K562 (cell line): ENCODE measurements around the gene CCDC71L. TPM values are rescaled to one million over a fixed set of nuclear protein-coding genes. Genes with fewer than 3 reads are reported as not detected.

ENCODE experiments used
- ATAC-seq: fragments of 200-7000 bp; cut with Tn5 transposase; 3 replicates; pipeline ENCODE4 v1.9.1; 2020; ENCODE audit warnings: moderate library complexity
- BruUV-seq: library from RNA; stranded (reverse); fragments of 400-500 nt; replicated peaks from 2 replicates; lab custom pipeline; 2021; lab: Mats Ljungman, UMichigan
- CTCF ChIA-PET: fragments of 300-600 bp; formaldehyde crosslinking; extraction: SDS; loops from one replicate; lab custom pipeline; 2021; ENCODE audit warnings: low intra/inter-chr PET ratio; lab: Yijun Ruan, JAX
- POLR2A ChIA-PET: fragments of 300-600, 350-650 bp; sonication (Branson Sonifier 250); formaldehyde crosslinking; extraction: SDS; loops from one replicate; lab custom pipeline; 2021; ENCODE audit warnings: antibody characterized with exemption, inconsistent platforms; lab: Yijun Ruan, JAX
- DNase-seq, 4 experiments: peaks; one replicate each; pipeline versions ENCODE4 v3.0.0 to v3.0.0-alpha.2; 2011 to 2018; ENCODE audit warnings: low spot score in 3 of 4, mixed read lengths in 3 of 4; ENCODE audit errors: extremely low read depth in 1 of 4
- FAIRE-seq: peaks from 2 replicates; lab custom pipeline; 2011; peaks lifted over from hg19 to GRCh38; lab: Jason Lieb, UNC
- H2AFZ ChIP-seq: 2 replicates; pipeline ENCODE4 v1.6.0; 2011; ENCODE audit warnings: low read depth, low read length, control low read depth, inconsistent platforms
- H3K27ac ChIP-seq: fragments of 200-600 bp; 3 replicates; pipeline ENCODE4 v1.8.0; 2011; ENCODE audit warnings: low read depth, mild to moderate bottlenecking, control low read depth, inconsistent platforms, low read length, moderate library complexity, mixed read lengths; ENCODE audit errors: extremely low read depth
- H3K27me3 ChIP-seq, 2 experiments: fragments of 300-600 bp in 1 of 2; 2 replicates in 1 of 2; 3 replicates in 1 of 2; pipeline versions ENCODE4 v1.6.0 to v1.8.0; 2011; ENCODE audit warnings: inconsistent platforms in 2 of 2, low read length in 2 of 2, mild to moderate bottlenecking in 1 of 2, mixed read lengths in 1 of 2, moderate library complexity in 1 of 2; ENCODE audit not compliant: control insufficient read depth in 2 of 2, insufficient read depth in 2 of 2
- H3K36me3 ChIP-seq: fragments of 300-600 bp; 3 replicates; pipeline ENCODE4 v1.8.0; 2011; ENCODE audit warnings: mild to moderate bottlenecking, low read length, inconsistent platforms; ENCODE audit not compliant: control insufficient read depth, insufficient read depth
- H3K4me1 ChIP-seq, 2 experiments: fragments of 200-600 bp in 1 of 2; replicated peaks in 1 of 2; 2 replicates in 1 of 2; 3 replicates in 1 of 2; pipeline versions ENCODE4 v1.5.1 to v1.8.0; 2011; ENCODE audit warnings: inconsistent platforms in 2 of 2, low read length in 2 of 2, mild to moderate bottlenecking in 1 of 2, mixed read lengths in 1 of 2, moderate library complexity in 1 of 2; ENCODE audit not compliant: control insufficient read depth in 2 of 2, insufficient read depth in 2 of 2
- H3K4me2 ChIP-seq: 2 replicates; pipeline ENCODE4 v1.6.1; 2011; ENCODE audit warnings: low read length, control low read depth, inconsistent platforms, mixed read lengths; ENCODE audit not compliant: insufficient read depth
- H3K4me3 ChIP-seq: fragments of 200-600 bp; sonication (generic), shearing (Covaris generic); 2 replicates; pipeline ENCODE4 v1.5.1; 2016; ENCODE audit warnings: control low read depth, inconsistent platforms
- H3K79me2 ChIP-seq: fragments of 200-600 bp; 3 replicates; pipeline ENCODE4 v1.8.0; 2011; ENCODE audit warnings: low read length, inconsistent platforms; ENCODE audit not compliant: control insufficient read depth, insufficient read depth
- H3K9ac ChIP-seq, 2 experiments: 2 replicates each; pipeline versions ENCODE4 v1.6.0 to v1.6.1; 2011; ENCODE audit warnings: low read depth in 2 of 2, low read length in 2 of 2, control low read depth in 1 of 2, inconsistent platforms in 1 of 2, mild to moderate bottlenecking in 1 of 2, mixed read lengths in 1 of 2; ENCODE audit not compliant: insufficient read depth in 1 of 2
- H3K9me1 ChIP-seq: one replicate; pipeline ENCODE4 v1.6.0; 2011; ENCODE audit warnings: inconsistent platforms, mild to moderate bottlenecking, low read length, moderate library complexity; ENCODE audit not compliant: control insufficient read depth, insufficient read depth
- H3K9me3 ChIP-seq: replicated peaks from 2 replicates; pipeline ENCODE4 v1.5.1; 2011; ENCODE audit warnings: low read depth, low read length, inconsistent platforms; ENCODE audit not compliant: control insufficient read depth, insufficient read depth
- H4K20me1 ChIP-seq: replicated peaks from 2 replicates; pipeline ENCODE4 v1.6.1; 2011; ENCODE audit warnings: low read length, inconsistent platforms, mixed read lengths; ENCODE audit not compliant: control insufficient read depth, insufficient read depth
- BCL6 ChIP-seq: fragments of 250-450 bp; sonication (Bioruptor Pico); IDR thresholded peaks from 2 replicates; pipeline ENCODE4 v1.4.0; 2020
- CHD2 ChIP-seq: IDR thresholded peaks from 2 replicates; pipeline ENCODE4 v1.6.1; 2011; ENCODE audit warnings: low read depth, low read length
- GABPB2 ChIP-seq: fragments of 250-450 bp; sonication (Bioruptor Pico); conservative IDR thresholded peaks from 2 replicates; pipeline ENCODE4 v1.5.1; 2021; ENCODE audit warnings: mild to moderate bottlenecking
- HDGF ChIP-seq: fragments of 450-650 bp; IDR thresholded peaks from 2 replicates; pipeline ENCODE4 v1.6.1; 2016
- NR4A1 ChIP-seq, 2 experiments: fragments of 250-450 bp in 1 of 2; fragments of 450-650 bp in 1 of 2; sonication (Bioruptor Pico) in 1 of 2; IDR thresholded peaks; 2 replicates each; pipeline versions ENCODE4 v1.4.0 to v1.6.1; 2016 to 2020; ENCODE audit warnings: mild to moderate bottlenecking in 2 of 2, missing compliant biosample characterization in 1 of 2, missing genetic modification characterization in 1 of 2, moderate library complexity in 1 of 2
- RREB1 ChIP-seq: fragments of 250-450 bp; sonication (Bioruptor Pico); IDR thresholded peaks from 2 replicates; pipeline ENCODE4 v1.4.0; 2020
- SMAD3 ChIP-seq: fragments of 450-650 bp; formaldehyde crosslinking; conservative IDR thresholded peaks from 2 replicates; pipeline ENCODE4 v1.4.0; 2020; ENCODE audit warnings: mild to moderate bottlenecking
- SRSF1 ChIP-seq: fragments of 200-400 bp; formaldehyde crosslinking; IDR thresholded peaks from 2 replicates; pipeline ENCODE4 v1.6.1; 2017; ENCODE audit warnings: mild to moderate bottlenecking, low read depth, low read length, moderate library complexity
- TRIM24 ChIP-seq, 2 experiments: fragments of 450-650 bp; IDR thresholded peaks; 2 replicates each; pipeline ENCODE4 v1.6.1; 2016
- UBTF ChIP-seq, 2 experiments: IDR thresholded peaks; 2 replicates each; pipeline ENCODE4 v1.6.1; 2012; ENCODE audit warnings: improper control_type of control experiment in 2 of 2, low read depth in 2 of 2, low read length in 2 of 2, borderline replicate concordance in 1 of 2
- WHSC1 ChIP-seq: IDR thresholded peaks from one replicate; pipeline ENCODE4 v1.6.1; 2012; ENCODE audit warnings: low read length, control low read depth, inconsistent platforms
- ZNF165 ChIP-seq: fragments of 250-450 bp; sonication (Bioruptor Pico); IDR thresholded peaks from 2 replicates; pipeline ENCODE4 v1.4.0; 2020; ENCODE audit warnings: borderline replicate concordance
- ZNF589 ChIP-seq: fragments of 200-800 bp; sonication (Bioruptor generic); IDR thresholded peaks from 2 replicates; pipeline ENCODE4 v1.6.1; 2016; ENCODE audit warnings: low read depth, missing genetic modification characterization, missing compliant biosample characterization
- ZNF655 ChIP-seq: fragments of 250-450 bp; sonication (Bioruptor Pico); IDR thresholded peaks from 2 replicates; pipeline ENCODE4 v1.5.0; 2021
- WGBS: fragments of 100-300 bp; shearing (Covaris generic); methylation state at CpG from one replicate; pipeline ENCODE4 v1.1.6; 2016; ENCODE audit warnings: low coverage, mixed read lengths; ENCODE audit not compliant: insufficient coverage; ENCODE audit errors: missing lambda C conversion rate; 5-methylcytosine and 5-hydroxymethylcytosine counted together
- in situ Hi-C: fragments of 300-500 bp; cut with MboI; formaldehyde crosslinking; loops from 4 replicates; pipeline ENCODE4 v1.15.0; 2018; ENCODE audit warnings: inconsistent platforms, mixed read lengths
- intact Hi-C: fragments of 100-400 bp; cut with micrococcal nuclease; formaldehyde crosslinking; loops from 2 replicates; pipeline ENCODE4 v1.14.2; 2022
- polyA plus RNA-seq, 8 experiments: library from polyadenylated mRNA; depleted of rRNA in 4 of 8; stranded (reverse) in 5 of 8; unstranded in 3 of 8; fragments of >200 nt; fragmentation: Nextera tagmentation in 2 of 8; fragmentation: Illumina TruSeq in 1 of 8; extraction: Ambion mirVana in 2 of 8; extraction: Trizol in 1 of 8; gene quantifications; 2 replicates each; pipeline versions ENCODE4 v1.2.1 to v1.2.3, GENCODE V29; 2011 to 2014; ENCODE audit warnings: inconsistent platforms in 1 of 8, missing spikeins in 1 of 8
- total RNA-seq, 7 experiments: library from RNA; depleted of rRNA in 6 of 7; stranded (reverse); fragments of >200 nt in 6 of 7; fragmentation: Illumina TruSeq in 2 of 7; extraction: Trizol in 2 of 7; gene quantifications; 2 replicates each; pipeline versions ENCODE4 v1.2.1 to v1.2.3, GENCODE V29; 2011 to 2021; ENCODE audit warnings: low replicate concordance in 1 of 7

The CCDC71L gene
- total and polyA plus RNA-seq, 9 of the 15 experiments (the other 6 are each of a cell fraction or from before 2014, with no cell fraction given) = 5.7 to 108 (median 25.4) TPM

GRCh38 chr7:106622654-106623314 lies 38.2 kb downstream of the CCDC71L start:
- H3K9ac ChIP-seq = no peak overlapping the region
- WGBS = 47% methylated on average over 1 of the region's 1 CpG
- ChIA-PET CTCF (no interaction called here), POLR2A (interaction anchor here (0.7 to 0.8 kb wide), 2 partner anchors 11 to 33 kb away, joined by 3 read pairs; no protein-coding TSS in a partner anchor)
- no peaks in the 10 kb centered on the region for H3K79me2 ChIP-seq
- no peaks in the 10 kb centered on the region for H4K20me1 ChIP-seq
- H2AFZ ChIP-seq = no peak overlapping the region
- H3K4me3 ChIP-seq = no peak overlapping the region
- DNase-seq (no peak), ATAC-seq (no peak), FAIRE-seq (no peak)
- in situ Hi-C loops (no loop called here), intact Hi-C loops (no loop called here)
- H3K36me3 ChIP-seq = no peaks in the 10 kb centered on the region
- H3K27ac ChIP-seq = no peak overlapping the region
- H3K4me2 ChIP-seq = no peak overlapping the region
- H3K9me3 ChIP-seq = peaks cover 4% of the 10 kb centered on the region
- H3K4me1 ChIP-seq = peaks cover 0 to 30% of the 10 kb centered on the region in 2 experiments; a peak in 4 of 5 replicates
- H3K9me1 ChIP-seq = no peaks in the 10 kb centered on the region
- BruUV-seq = no TSS peak
- H3K27me3 ChIP-seq = no peaks in the 10 kb centered on the region
- no peak for TF ChIP-seq BCL6 (CRISPR knock-in tag)
- no peak for TF ChIP-seq SMAD3 (CRISPR knock-in tag)
- no peak for TF ChIP-seq SRSF1
- TF ChIP-seq CHD2 = no peak
- TF ChIP-seq UBTF (IDR thresholded peaks at IDR 0.05; ENCODE audit: borderline replicate concordance in 1 of 2, low read depth in 2 of 2, low read length in 2 of 2) = no peak
- TF ChIP-seq GABPB2 (CRISPR knock-in tag) = no peak
- TF ChIP-seq RREB1 (CRISPR knock-in tag) = no peak
- TF ChIP-seq WHSC1 = no peak
- no peak for TF ChIP-seq ZNF655 (CRISPR knock-in tag)
- TF ChIP-seq TRIM24 (IDR thresholded peaks at IDR 0.05) = no peak
- no peak for TF ChIP-seq HDGF
- no peak for TF ChIP-seq ZNF589 (CRISPR knock-in tag)
- no peak for TF ChIP-seq NR4A1 (CRISPR knock-in tag; IDR thresholded peaks at IDR 0.05)
- TF ChIP-seq NR4A1 (tag; IDR thresholded peaks at IDR 0.05) = no peak
- TF ChIP-seq ZNF165 (CRISPR knock-in tag) = no peak
